ENCODE measurements around the gene PAXX. TPM values are rescaled to one million over a fixed set of nuclear protein-coding genes. Genes with fewer than 3 reads are reported as not detected.

The PAXX gene
- total RNA-seq, 1 donor from 2014 or later: 45.1 TPM

DNA sequence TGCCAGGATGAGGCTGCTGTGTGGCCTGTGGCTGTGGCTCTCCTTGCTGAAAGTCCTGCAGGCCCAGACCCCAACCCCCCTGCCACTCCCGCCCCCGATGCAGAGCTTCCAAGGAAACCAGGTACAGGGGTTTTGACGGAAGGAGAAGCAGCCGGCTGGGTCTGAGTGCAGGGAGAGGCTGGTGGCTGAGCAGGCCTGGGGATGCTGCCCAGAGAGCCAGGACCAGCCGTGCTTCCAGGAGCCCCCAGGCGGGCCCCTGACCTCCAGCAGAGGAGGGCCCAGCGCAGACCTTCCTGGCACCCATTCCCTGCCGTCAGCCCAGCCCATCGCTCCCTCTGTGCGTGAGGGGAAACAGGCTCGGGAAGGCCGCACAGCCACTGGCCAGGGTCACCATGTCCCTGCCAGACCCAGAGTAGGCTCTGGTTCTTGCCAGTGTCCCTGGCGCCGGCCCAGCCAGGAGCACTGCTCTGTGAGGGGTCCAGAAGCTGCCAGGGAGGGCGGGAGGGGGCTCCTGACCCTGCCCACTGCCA lies 39.8 kb upstream of the PAXX start:
- H3K4me1 ChIP-seq: peaks cover 30% of the 10 kb centered on the region
- intact Hi-C loops (cut with DNase I): no loop called here
- H3K9me3 ChIP-seq: no peaks in the 10 kb centered on the region
- H3K36me3 ChIP-seq: no peaks in the 10 kb centered on the region
- H3K27me3 ChIP-seq (ENCODE audit: low read depth): no peaks in the 10 kb centered on the region
- no peak overlapping the region for H3K27ac ChIP-seq
- ATAC-seq (no peak), DNase-seq (peak; percentile 39)
- H3K4me3 ChIP-seq: no peak overlapping the region
- TF ChIP-seq, protein P1, sequence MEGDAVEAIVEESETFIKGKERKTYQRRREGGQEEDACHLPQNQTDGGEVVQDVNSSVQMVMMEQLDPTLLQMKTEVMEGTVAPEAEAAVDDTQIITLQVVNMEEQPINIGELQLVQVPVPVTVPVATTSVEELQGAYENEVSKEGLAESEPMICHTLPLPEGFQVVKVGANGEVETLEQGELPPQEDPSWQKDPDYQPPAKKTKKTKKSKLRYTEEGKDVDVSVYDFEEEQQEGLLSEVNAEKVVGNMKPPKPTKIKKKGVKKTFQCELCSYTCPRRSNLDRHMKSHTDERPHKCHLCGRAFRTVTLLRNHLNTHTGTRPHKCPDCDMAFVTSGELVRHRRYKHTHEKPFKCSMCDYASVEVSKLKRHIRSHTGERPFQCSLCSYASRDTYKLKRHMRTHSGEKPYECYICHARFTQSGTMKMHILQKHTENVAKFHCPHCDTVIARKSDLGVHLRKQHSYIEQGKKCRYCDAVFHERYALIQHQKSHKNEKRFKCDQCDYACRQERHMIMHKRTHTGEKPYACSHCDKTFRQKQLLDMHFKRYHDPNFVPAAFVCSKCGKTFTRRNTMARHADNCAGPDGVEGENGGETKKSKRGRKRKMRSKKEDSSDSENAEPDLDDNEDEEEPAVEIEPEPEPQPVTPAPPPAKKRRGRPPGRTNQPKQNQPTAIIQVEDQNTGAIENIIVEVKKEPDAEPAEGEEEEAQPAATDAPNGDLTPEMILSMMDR (IDR thresholded peaks at IDR 0.05): no peak

DNA sequence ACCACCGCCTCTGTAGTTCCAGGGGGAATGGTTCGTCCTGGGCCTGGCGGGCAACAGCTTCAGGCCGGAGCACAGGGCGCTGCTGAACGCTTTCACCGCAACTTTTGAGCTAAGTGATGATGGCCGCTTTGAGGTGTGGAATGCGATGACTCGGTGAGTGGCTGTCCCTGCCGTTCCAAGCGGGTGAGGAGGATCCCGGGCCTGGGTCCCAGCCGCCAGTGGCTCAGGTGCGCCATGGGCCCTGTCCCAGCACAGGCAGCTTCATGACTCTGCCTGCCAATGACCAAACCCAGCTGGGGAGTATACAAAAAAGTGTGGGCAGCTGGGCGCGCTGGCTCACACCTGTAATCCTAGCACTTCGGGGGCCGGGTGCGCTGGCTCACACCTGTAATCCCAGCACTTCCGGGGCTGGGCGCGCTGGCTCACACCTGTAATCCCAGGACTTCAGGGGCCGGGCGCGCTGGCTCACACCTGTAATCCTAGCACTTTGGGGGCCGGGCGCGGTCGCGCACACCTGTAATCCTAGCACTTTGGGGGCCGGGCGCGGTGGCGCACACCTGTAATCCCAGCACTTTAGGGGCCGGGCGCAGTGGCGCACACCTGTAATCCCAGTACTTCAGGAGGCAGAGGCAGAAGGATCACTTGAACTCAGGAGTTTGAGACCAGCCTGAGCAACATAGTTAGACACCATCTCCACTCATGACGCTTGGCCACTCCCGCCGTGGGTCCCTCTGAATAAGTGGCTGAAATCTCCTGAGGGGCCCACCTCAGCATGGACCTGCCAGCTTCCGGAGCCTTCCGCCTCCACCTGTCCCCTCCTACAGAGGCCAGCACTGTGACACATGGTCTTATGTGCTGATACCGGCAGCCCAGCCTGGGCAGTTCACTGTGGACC lies 39.1 kb upstream of the PAXX start:
- peaks cover 22% of the 10 kb centered on the region for H3K4me1 ChIP-seq
- peak; percentile 35 for DNase-seq
- no peak overlapping the region for H3K27ac ChIP-seq

DNA sequence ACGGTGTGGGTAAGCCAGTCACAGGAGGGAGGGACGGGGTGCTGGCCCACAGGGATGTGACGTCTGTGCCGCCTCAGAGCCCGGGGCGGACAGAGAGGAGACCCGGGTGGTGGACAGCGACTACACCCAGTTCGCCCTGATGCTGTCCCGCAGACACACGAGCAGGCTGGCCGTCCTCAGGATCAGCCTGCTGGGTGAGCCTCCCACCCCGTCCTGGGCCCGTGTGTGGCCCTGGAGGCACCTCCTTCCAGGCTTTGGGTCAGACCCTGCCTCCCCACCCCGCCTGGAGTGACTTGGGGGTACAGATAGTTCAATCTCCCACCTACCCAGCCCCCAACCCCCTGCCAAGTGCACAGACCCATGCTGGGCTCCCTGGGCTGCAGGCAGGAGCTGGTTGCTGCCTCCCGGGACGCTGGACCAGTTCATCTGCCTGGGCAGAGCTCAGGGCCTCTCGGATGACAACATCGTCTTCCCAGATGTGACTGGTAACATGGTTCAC lies 38.4 kb upstream of the PAXX start:
- DNase-seq (peak; percentile 47), ATAC-seq (no peak)
- intact Hi-C loops (cut with DNase I): no loop called here
- Histone ChIP-seq H3K36me3 (no peaks in the 10 kb centered on the region), H3K27ac (no peak overlapping the region), H3K4me1 (peaks cover 15% of the 10 kb centered on the region), H3K4me3 (no peak overlapping the region), H3K27me3 (ENCODE audit: low read depth) (no peaks in the 10 kb centered on the region), H3K9me3 (no peaks in the 10 kb centered on the region)
- TF ChIP-seq, protein P1 (IDR thresholded peaks at IDR 0.05): no peak

More for the DNA sequence above, 39.1 kb upstream of the PAXX start:
- no peak for ATAC-seq
- TF ChIP-seq, protein P1 (IDR thresholded peaks at IDR 0.05): no peak
- H3K36me3 ChIP-seq: no peaks in the 10 kb centered on the region
- H3K4me3 ChIP-seq: no peak overlapping the region
- no peaks in the 10 kb centered on the region for H3K27me3 ChIP-seq (ENCODE audit: low read depth)
- intact Hi-C loops (cut with DNase I): no loop called here
- no peaks in the 10 kb centered on the region for H3K9me3 ChIP-seq

DNA sequence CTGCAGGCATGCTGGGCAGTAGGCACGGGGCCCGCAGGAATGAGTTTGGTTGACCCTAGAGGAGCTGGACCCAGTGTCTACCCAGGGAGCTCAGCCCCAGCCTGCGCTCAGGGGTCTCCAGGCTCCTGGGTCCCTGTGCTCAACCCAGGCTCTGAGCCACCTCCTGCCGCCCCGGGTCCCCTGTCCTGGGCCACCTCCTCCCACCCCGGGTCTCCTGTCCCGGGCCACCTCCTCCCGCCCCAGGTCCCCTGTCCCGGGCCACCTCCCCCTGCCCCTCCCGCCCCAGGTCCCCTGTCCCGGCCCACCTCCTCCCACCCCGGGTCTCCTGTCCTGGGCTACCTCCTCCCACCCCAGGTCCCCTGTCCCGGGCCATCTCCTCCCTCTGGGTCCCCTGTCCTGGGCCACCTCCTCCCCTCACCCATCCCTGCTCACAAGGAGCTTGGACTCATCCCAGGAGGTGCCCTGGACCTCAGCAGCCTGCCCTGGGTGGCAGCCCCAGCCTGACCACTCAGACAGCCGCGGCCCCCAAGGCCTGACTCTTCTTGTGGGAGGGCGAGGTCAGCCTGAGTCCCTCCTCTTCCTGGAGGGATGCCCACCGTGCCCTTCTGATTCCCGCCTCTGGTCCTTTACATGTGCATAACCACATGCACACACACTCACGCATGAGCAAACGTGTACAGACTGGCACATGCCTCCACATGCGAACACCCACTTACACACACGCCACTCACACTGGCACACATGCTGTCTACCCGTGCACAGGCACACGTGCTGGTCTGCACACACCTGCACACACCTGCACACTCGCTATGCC lies 37.7 kb upstream of the PAXX start:
- Histone ChIP-seq H3K27ac (no peak overlapping the region), H3K9me3 (no peaks in the 10 kb centered on the region), H3K27me3 (ENCODE audit: low read depth) (no peaks in the 10 kb centered on the region), H3K4me3 (no peak overlapping the region), H3K36me3 (no peaks in the 10 kb centered on the region), H3K4me1 (peaks cover 9% of the 10 kb centered on the region)
- no peak for ATAC-seq
- intact Hi-C loops (cut with DNase I): no loop called here
- DNase-seq: peak; percentile 45
- TF ChIP-seq, protein P1 (IDR thresholded peaks at IDR 0.05): no peak

DNA sequence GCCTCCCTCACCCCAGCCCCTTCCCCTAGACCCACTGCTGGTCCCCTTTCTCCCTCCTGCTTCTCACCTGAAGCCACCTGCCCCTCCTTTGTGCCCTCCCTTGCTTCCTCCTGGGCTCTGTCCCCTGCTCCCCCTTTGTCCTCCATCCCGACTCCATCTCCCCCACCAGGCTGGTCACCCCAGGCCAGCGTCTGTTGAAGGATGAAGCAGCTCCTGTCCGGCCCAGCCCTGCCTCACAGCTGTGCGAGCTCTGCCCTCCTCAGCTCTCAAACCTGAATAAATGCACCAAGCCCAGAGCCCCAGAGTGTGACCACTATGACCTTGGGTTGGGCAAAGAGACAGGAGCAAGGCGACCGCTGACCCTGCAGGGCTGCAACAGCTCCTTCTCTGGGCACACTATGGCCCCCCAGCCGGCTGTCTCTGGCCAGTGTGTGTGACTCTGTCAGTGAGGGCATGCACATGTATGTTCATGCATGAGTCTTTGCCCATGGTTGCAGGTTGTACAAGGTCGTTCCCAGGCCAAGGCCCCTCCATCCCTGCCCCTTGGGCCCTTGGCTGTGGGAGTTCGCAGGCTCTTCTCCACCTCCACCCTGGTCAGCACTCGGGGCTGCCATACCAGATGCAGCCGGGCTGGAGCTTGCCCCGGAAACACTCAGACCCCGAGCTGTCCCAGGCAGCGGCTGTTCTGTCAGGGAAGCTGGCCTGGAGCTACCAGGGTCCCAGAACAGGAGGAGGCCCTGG lies 36.9 kb upstream of the PAXX start:
- peak; percentile 40 for DNase-seq
- intact Hi-C loops (cut with DNase I): no loop called here
- no peak for ATAC-seq
- H3K4me1 ChIP-seq: peaks cover 4% of the 10 kb centered on the region
- H3K27ac ChIP-seq: no peak overlapping the region
- H3K9me3 ChIP-seq: no peaks in the 10 kb centered on the region
- H3K27me3 ChIP-seq (ENCODE audit: low read depth): no peaks in the 10 kb centered on the region
- H3K36me3 ChIP-seq: no peaks in the 10 kb centered on the region
- TF ChIP-seq, protein P1 (IDR thresholded peaks at IDR 0.05): no peak
- H3K4me3 ChIP-seq: no peak overlapping the region

Data from lower lobe of right lung (tissue), 2 donors.